ENCODE results near the gene VMP1. TPM values are rescaled to one million over a fixed set of nuclear protein-coding genes. Genes with fewer than 3 reads are reported as not detected.

VMP1 gene
- total and polyA plus RNA-seq, 2 of the 13 experiments (the other 11 are each of a cell fraction or from before 2014, with no cell fraction given): 186 to 271 TPM

DNA sequence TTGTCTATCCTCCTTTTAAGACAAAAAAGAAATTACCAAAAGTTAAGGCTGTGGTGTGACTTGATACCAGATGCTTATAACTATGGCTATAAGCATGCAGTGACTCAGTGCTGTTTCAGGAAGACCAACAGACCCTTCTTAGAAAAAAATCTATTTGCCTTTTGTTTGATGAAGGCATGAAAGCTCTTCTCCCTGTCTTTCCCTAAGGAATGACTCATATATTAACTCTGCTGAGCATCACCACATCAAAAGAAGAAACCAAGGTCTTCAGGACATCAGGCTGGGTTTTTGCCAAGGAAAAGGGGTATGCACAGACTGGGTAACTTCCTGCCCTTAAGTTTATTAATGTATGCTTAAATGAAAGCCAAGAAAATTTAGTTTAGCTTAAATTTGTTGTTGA lies 47.1 kb downstream of the VMP1 start (continued):
- TF ChIP-seq, protein P1, sequence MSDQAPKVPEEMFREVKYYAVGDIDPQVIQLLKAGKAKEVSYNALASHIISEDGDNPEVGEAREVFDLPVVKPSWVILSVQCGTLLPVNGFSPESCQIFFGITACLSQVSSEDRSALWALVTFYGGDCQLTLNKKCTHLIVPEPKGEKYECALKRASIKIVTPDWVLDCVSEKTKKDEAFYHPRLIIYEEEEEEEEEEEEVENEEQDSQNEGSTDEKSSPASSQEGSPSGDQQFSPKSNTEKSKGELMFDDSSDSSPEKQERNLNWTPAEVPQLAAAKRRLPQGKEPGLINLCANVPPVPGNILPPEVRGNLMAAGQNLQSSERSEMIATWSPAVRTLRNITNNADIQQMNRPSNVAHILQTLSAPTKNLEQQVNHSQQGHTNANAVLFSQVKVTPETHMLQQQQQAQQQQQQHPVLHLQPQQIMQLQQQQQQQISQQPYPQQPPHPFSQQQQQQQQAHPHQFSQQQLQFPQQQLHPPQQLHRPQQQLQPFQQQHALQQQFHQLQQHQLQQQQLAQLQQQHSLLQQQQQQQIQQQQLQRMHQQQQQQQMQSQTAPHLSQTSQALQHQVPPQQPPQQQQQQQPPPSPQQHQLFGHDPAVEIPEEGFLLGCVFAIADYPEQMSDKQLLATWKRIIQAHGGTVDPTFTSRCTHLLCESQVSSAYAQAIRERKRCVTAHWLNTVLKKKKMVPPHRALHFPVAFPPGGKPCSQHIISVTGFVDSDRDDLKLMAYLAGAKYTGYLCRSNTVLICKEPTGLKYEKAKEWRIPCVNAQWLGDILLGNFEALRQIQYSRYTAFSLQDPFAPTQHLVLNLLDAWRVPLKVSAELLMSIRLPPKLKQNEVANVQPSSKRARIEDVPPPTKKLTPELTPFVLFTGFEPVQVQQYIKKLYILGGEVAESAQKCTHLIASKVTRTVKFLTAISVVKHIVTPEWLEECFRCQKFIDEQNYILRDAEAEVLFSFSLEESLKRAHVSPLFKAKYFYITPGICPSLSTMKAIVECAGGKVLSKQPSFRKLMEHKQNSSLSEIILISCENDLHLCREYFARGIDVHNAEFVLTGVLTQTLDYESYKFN (CRISPR knock-in tag; conservative IDR thresholded peaks at IDR 0.05): peak; percentile 51
- TF ChIP-seq, protein P2, sequence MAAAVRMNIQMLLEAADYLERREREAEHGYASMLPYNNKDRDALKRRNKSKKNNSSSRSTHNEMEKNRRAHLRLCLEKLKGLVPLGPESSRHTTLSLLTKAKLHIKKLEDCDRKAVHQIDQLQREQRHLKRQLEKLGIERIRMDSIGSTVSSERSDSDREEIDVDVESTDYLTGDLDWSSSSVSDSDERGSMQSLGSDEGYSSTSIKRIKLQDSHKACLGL (CRISPR knock-in tag; IDR thresholded peaks at IDR 0.05): no peak
- TF ChIP-seq ZNF207 (IDR thresholded peaks at IDR 0.05; ENCODE audit: borderline replicate concordance): no peak
- peak; percentile 75; the same call in 1 of the 2 replicates for TF ChIP-seq HOMEZ (CRISPR knock-in tag; IDR thresholded peaks at IDR 0.05; ENCODE audit: low read depth)
- no peak for TF ChIP-seq NCOA5 (CRISPR knock-in tag; IDR thresholded peaks at IDR 0.05)
- peak; percentile 97 for TF ChIP-seq ARID5B (CRISPR knock-in tag; IDR thresholded peaks at IDR 0.05)
- no peak for TF ChIP-seq THAP8 (CRISPR knock-in tag; IDR thresholded peaks at IDR 0.05; ENCODE audit: borderline replicate concordance)
- no peak for TF ChIP-seq MAF1 (CRISPR knock-in tag; IDR thresholded peaks at IDR 0.05; ENCODE audit: borderline replicate concordance)
- TF ChIP-seq, protein P3, sequence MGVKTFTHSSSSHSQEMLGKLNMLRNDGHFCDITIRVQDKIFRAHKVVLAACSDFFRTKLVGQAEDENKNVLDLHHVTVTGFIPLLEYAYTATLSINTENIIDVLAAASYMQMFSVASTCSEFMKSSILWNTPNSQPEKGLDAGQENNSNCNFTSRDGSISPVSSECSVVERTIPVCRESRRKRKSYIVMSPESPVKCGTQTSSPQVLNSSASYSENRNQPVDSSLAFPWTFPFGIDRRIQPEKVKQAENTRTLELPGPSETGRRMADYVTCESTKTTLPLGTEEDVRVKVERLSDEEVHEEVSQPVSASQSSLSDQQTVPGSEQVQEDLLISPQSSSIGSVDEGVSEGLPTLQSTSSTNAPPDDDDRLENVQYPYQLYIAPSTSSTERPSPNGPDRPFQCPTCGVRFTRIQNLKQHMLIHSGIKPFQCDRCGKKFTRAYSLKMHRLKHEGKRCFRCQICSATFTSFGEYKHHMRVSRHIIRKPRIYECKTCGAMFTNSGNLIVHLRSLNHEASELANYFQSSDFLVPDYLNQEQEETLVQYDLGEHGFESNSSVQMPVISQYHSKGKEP (CRISPR knock-in tag; IDR thresholded peaks at IDR 0.05): no peak
- TF ChIP-seq, protein P4, sequence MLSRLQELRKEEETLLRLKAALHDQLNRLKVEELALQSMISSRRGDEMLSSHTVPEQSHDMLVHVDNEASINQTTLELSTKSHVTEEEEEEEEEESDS (CRISPR knock-in tag; IDR thresholded peaks at IDR 0.05; ENCODE audit: borderline replicate concordance): no peak
- no peak for TF ChIP-seq ATF7 (IDR thresholded peaks at IDR 0.05)
- no peak for TF ChIP-seq ATF7 (CRISPR knock-in tag; IDR thresholded peaks at IDR 0.05)
- no peak for TF ChIP-seq ZBTB46 (CRISPR knock-in tag; IDR thresholded peaks at IDR 0.05; ENCODE audit: borderline replicate concordance)
